HCT116 (cell line): ENCODE measurements around the gene SNAP47. TPM values are rescaled to one million over a fixed set of nuclear protein-coding genes. Genes with fewer than 3 reads are reported as not detected.

ENCODE experiments used
- total RNA-seq: library from RNA; stranded (reverse); gene quantifications from one replicate; pipeline ENCODE4 v1.2.1, GENCODE V29; 2021; ENCODE audit not compliant: unreplicated experiment

Gene SNAP47
- total RNA-seq, 1 experiment from 2014 or later: 37.9 TPM

Other genes with a start within 250 kb of the SNAP47 start
- gene ZNF678, start 171.9 kb upstream of the SNAP47 start, total RNA-seq: 6.1 TPM
- gene JMJD4, start 133 bp upstream of the SNAP47 start, total RNA-seq: 14.3 TPM
- not detected for gene PRSS38, start 80.2 kb downstream of the SNAP47 start, total RNA-seq
- 5.6 TPM for gene WNT9A, start 212.5 kb downstream of the SNAP47 start, total RNA-seq